Measurements from ENCODE around the gene CHRND.

The CHRND gene

GRCh38 chr2:232485757-232486557, 40.0 kb upstream of the CHRND start:
- TF ChIP-seq, protein P1, sequence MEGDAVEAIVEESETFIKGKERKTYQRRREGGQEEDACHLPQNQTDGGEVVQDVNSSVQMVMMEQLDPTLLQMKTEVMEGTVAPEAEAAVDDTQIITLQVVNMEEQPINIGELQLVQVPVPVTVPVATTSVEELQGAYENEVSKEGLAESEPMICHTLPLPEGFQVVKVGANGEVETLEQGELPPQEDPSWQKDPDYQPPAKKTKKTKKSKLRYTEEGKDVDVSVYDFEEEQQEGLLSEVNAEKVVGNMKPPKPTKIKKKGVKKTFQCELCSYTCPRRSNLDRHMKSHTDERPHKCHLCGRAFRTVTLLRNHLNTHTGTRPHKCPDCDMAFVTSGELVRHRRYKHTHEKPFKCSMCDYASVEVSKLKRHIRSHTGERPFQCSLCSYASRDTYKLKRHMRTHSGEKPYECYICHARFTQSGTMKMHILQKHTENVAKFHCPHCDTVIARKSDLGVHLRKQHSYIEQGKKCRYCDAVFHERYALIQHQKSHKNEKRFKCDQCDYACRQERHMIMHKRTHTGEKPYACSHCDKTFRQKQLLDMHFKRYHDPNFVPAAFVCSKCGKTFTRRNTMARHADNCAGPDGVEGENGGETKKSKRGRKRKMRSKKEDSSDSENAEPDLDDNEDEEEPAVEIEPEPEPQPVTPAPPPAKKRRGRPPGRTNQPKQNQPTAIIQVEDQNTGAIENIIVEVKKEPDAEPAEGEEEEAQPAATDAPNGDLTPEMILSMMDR (IDR thresholded peaks at IDR 0.05; ENCODE audit: low read depth, low read length) = no peak
- H3K4me3 ChIP-seq (ENCODE audit: low read depth, low read length) = no peak overlapping the region

- no peak overlapping the region for H3K4me3 ChIP-seq (ENCODE audit: low read depth, low read length)
- TF ChIP-seq, protein P1 (IDR thresholded peaks at IDR 0.05; ENCODE audit: low read depth, low read length) = no peak
Measured at GRCh38 chr2:232486558-232487384, 39.2 kb upstream of the CHRND start.

GRCh38 chr2:232487385-232488096, 38.4 kb upstream of the CHRND start, which contains the start of gene ECEL1:
Gene ECEL1, minus strand, starts transcription at chr2:232487834. Its CDS starts 1,181 bp downstream, at chr2:232486653.
- no peak within 1 kb of the TSS for H3K4me3 ChIP-seq (ENCODE audit: low read depth, low read length)

GRCh38 chr2:232488097-232488711, 37.8 kb upstream of the CHRND start:
- TF ChIP-seq, protein P1 (IDR thresholded peaks at IDR 0.05; ENCODE audit: low read depth, low read length) = no peak
- H3K4me3 ChIP-seq (ENCODE audit: low read depth, low read length) = no peak overlapping the region

More at GRCh38 chr2:232487385-232488096, 38.4 kb upstream of the CHRND start, which contains the start of gene ECEL1:
- TF ChIP-seq, protein P1 (IDR thresholded peaks at IDR 0.05; ENCODE audit: low read depth, low read length) = no peak

DNA sequence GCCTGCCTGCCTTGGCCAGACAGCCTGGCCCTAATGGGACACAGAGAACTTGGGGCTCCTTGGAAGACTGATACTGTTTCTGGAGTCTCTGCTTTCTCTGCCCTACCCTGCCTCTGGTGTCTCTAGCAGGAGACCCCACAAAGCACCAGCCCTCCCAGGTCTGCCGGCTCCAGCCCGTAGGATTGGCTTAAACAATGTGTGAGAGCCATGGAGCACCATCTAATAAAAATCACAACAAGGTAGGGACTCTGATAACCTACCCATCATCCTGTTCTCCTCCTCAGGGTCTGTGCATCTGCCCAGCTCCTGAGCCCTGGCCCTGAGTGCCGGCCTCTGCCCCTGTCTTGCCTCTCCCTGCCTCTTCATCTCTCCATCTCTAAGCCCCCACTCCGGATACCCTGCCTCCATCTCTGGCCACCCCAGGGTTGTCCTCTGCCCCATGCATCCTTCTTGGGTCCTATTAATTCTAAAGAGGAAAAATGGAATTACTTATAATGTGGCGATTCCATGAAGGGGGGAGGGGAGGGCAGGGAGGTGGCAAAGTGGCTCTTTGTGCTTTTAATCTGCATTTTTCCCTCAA, 37.1 kb upstream of the CHRND start:
- no peak overlapping the region for H3K4me3 ChIP-seq (ENCODE audit: low read depth, low read length)
- TF ChIP-seq, protein P1 (IDR thresholded peaks at IDR 0.05; ENCODE audit: low read depth, low read length) = no peak

DNA sequence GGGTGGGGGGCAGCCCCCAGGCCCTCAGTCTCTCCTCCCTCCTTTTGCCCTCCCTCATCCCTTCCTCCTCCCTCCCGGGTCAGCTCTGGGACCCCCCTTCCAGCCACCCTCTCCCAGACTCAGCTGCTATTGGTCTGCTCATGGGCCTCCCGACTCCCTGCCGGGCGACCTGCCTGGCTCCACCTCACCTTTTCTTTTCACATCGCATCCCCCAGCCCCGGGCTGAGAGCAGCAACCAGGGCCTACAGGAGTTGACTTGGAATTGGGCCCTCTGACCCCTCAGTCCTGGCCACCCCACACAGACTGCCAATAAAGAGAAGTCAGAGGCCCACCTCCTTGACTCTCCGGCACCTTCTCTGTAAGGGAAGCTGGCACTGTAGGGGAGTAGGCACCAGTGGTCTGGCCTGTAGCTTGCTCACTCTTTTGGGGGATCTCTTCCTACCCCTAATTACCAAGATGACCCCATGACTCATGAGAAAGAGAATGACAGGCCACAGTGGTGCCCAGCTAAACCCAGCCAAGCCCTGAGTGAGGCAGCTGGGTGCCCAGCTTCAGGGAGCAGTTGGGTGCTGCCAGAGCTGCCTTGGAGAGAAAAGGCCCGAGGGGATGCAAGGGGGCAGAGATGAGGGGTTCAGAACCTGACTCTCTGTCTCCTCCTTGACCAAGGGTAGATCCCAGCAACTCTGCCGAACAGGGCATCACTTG, 36.3 kb upstream of the CHRND start:
- no peak overlapping the region for H3K4me3 ChIP-seq (ENCODE audit: low read depth, low read length)
- TF ChIP-seq, protein P1 (IDR thresholded peaks at IDR 0.05; ENCODE audit: low read depth, low read length) = no peak
